NB4 (cell line): ENCODE data around the gene AP3S1.
A peak's percentile ranks its signal among the peaks of the same experiment; 100 is the strongest.

Experiments used
- DNase-seq: peaks from one replicate; pipeline ENCODE4 v3.0.0; 2010; ENCODE audit warnings: low read depth
- H3K4me3 ChIP-seq: one replicate; pipeline ENCODE4 v1.5.1; 2011; ENCODE audit warnings: mild to moderate bottlenecking, low read depth, low read length, moderate library complexity
- CTCF ChIP-seq: IDR thresholded peaks from one replicate; pipeline ENCODE4 v1.5.1; 2012; ENCODE audit warnings: low read depth, low read length
- MAX ChIP-seq: IDR thresholded peaks from 2 replicates; pipeline ENCODE4 v1.6.1; 2011; ENCODE audit warnings: low read depth, low read length
- MYC ChIP-seq: IDR thresholded peaks from 2 replicates; pipeline ENCODE4 v1.6.1; 2011; ENCODE audit warnings: low read depth, low read length
- POLR2A ChIP-seq: IDR thresholded peaks from 2 replicates; pipeline ENCODE4 v1.6.1; 2011; ENCODE audit warnings: mild to moderate bottlenecking; ENCODE audit not compliant: insufficient read length; ENCODE audit errors: extremely low read depth

Gene AP3S1

DNA sequence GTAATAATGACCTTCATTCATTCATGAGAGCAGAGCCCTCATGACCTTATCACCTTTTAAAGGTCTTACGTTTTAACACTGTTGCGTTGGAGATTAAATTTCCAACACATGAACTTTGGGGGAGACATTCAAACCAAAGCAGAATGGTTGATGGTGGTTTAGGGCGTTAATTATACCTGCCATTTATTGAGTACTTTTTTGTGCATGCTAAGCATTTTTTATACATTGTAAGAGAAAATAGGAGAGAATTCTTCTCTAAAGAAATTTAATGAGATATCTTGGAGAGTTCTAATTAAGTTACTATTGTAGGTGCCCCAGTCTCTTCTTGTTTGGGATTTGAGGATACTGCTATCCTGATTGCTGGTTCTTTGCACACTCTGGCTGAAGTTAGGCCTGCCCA is 12.4 kb downstream of the AP3S1 start:
- TF ChIP-seq CTCF = no peak
- no peak for TF ChIP-seq MYC
- no peak for TF ChIP-seq MAX
- TF ChIP-seq POLR2A = no peak
- no peak for DNase-seq
- H3K4me3 ChIP-seq = no peak overlapping the region

DNA sequence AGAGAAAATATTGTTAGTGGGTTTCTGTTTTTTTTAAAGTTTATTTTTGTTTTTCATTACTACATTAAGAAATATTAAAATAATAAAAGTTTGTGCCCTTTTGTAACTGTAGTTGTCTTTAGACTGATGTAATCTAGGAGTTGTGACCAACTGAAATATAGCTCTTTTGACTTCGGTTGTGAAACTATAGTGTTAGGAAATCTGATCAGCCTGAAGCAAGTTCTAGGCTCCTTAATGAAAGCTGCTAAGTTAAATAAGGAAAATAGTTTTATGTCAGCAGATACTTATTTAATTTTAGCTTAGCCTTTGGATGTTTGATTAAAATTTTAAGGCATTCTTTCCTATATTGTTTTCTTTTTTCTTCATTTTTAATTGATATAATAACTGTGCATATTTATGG is 14.2 kb downstream of the AP3S1 start:
- no peak overlapping the region for H3K4me3 ChIP-seq
- TF ChIP-seq MAX (no peak), POLR2A (no peak), MYC (no peak), CTCF (no peak)
- peak; percentile 66 for DNase-seq

DNA sequence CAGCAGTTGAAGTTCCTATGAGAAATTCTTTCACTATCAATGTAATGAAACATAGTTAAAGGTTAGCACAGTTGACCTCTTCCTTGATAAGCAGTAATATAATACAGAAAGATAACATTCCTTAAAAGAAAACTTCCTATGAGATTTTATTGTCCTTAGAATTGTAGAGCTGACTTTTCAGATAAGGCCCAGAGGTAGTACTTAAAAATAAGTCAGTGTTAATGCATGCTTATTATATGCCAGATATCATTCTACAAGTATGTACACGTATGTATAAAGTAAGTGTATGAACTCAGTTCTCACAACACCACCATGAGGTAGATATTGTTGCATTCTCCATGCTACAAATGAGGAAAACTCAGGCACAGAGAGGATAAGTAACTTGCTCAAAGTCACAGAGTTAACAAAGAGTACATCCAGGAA is 15.3 kb downstream of the AP3S1 start:
- TF ChIP-seq CTCF (no peak), MAX (no peak), MYC (no peak), POLR2A (no peak)

DNA sequence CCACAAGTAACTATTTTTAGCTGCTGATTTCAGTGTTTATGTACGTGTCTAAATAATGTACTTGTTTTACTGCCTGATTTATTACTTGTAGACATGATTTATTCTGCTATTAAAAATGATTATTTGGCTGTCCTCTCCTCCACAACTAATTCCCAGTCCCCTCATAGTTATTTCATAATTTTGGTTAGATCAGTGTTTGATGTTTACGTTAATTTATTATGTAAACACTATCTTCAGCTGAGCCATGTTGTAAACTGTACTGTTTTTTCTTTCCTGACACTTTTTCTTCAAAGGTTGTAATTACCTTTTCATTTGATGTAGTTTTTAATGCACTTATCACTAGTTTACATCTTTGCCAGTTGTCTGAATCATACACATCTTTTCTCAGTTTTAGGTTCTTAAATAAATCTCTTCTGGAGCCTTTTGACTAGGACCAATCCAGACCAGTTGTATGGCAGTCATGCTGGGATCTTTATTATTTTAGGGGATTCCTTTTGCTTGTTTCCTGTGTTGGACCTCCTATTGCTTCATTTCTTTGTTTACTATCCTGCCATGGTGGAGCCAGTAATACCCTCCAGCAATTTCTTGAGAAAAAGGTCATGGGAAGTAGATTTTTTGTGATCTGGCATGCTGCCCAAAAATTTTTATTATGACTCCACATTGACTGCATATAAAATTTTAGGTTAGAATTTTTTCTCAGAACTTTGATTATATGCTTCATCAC is 16.1 kb downstream of the AP3S1 start:
- DNase-seq = no peak
- no peak overlapping the region for H3K4me3 ChIP-seq
- TF ChIP-seq POLR2A (no peak), CTCF (no peak), MYC (no peak), MAX (no peak)

More for the DNA sequence above, 15.3 kb downstream of the AP3S1 start:
- DNase-seq = no peak
- no peak overlapping the region for H3K4me3 ChIP-seq

- TF ChIP-seq POLR2A = no peak
- TF ChIP-seq CTCF = no peak
- TF ChIP-seq MYC = no peak
- TF ChIP-seq MAX = no peak
- H3K4me3 ChIP-seq = no peak overlapping the region
- DNase-seq = no peak
These were observed 16.7 kb downstream of the AP3S1 start for GRCh38 chr5:115858396-115858795.

GRCh38 chr5:115859378-115859777 is 17.6 kb downstream of the AP3S1 start:
- no peak for DNase-seq
- H3K4me3 ChIP-seq = no peak overlapping the region
- no peak for TF ChIP-seq MYC
